ENCODE measurements around the gene PYURF. TPM values are rescaled to one million over a fixed set of nuclear protein-coding genes. Genes with fewer than 3 reads are reported as not detected.
"Not testable (repeated sequence)": the region's sequence is repeated elsewhere in the genome, so short reads cannot be mapped to it uniquely, and the experiment has no call there.

The PYURF gene
- 69.7 TPM for polyA plus RNA-seq (2013, experiment 1 of 2)
- polyA plus RNA-seq (2013, experiment 2 of 2), result 77.7 TPM

- Histone ChIP-seq H3K4me3 (ENCODE audit: extremely low read depth, insufficient read depth, low read length, poor library complexity, severe bottlenecking) (peak within 1 kb of the TSS; percentile 97), H3K9me3 (ENCODE audit: control insufficient read depth, low read length) (no peaks in the 10 kb centered on the region), H3K36me3 (ENCODE audit: control insufficient read depth, insufficient read depth, low read length) (peaks cover 19% of the 10 kb centered on the region), H3K27ac (ENCODE audit: low read depth, low read length, severe bottlenecking) (peak within 1 kb of the TSS; percentile 81), H3K4me1 (ENCODE audit: control insufficient read depth, insufficient read depth, low read length, poor library complexity, severe bottlenecking) (no peaks in the 10 kb centered on the region)
- 0% methylated on average over 46 to 62 of the region's 68 CpGs for WGBS, 2 experiments (ENCODE audit: insufficient coverage in 2 of 2)
These were observed at the start of gene PYURF for GRCh38 chr4:88523325-88524129. TSS of gene PYURF (minus strand) at chr4:88523776. CDS start at chr4:88523700, 76 bp downstream.

GRCh38 chr4:88570001-88570400 lies 46.4 kb upstream of the PYURF start:
- H3K4me3 ChIP-seq (ENCODE audit: extremely low read depth, insufficient read depth, low read length, poor library complexity, severe bottlenecking), result no peak overlapping the region
- H3K4me1 ChIP-seq (ENCODE audit: control insufficient read depth, insufficient read depth, low read length, poor library complexity, severe bottlenecking), result no peaks in the 10 kb centered on the region
- no peaks in the 10 kb centered on the region for H3K36me3 ChIP-seq (ENCODE audit: control insufficient read depth, insufficient read depth, low read length)
- H3K9me3 ChIP-seq (ENCODE audit: control insufficient read depth, low read length), result no peaks in the 10 kb centered on the region
- no peak overlapping the region for H3K27ac ChIP-seq (ENCODE audit: low read depth, low read length, severe bottlenecking)

- no peak overlapping the region for H3K27ac ChIP-seq (ENCODE audit: low read depth, low read length, severe bottlenecking)
- no CpG with 5 or more reads among the region's 1 CpG for WGBS, 2 experiments (ENCODE audit: insufficient coverage in 2 of 2)
- no peaks in the 10 kb centered on the region for H3K4me1 ChIP-seq (ENCODE audit: control insufficient read depth, insufficient read depth, low read length, poor library complexity, severe bottlenecking)
- no peak overlapping the region for H3K4me3 ChIP-seq (ENCODE audit: extremely low read depth, insufficient read depth, low read length, poor library complexity, severe bottlenecking)
- H3K36me3 ChIP-seq (ENCODE audit: control insufficient read depth, insufficient read depth, low read length), result no peaks in the 10 kb centered on the region
- H3K9me3 ChIP-seq (ENCODE audit: control insufficient read depth, low read length), result no peaks in the 10 kb centered on the region
These were observed 44.0 kb upstream of the PYURF start for GRCh38 chr4:88567591-88567990.

DNA sequence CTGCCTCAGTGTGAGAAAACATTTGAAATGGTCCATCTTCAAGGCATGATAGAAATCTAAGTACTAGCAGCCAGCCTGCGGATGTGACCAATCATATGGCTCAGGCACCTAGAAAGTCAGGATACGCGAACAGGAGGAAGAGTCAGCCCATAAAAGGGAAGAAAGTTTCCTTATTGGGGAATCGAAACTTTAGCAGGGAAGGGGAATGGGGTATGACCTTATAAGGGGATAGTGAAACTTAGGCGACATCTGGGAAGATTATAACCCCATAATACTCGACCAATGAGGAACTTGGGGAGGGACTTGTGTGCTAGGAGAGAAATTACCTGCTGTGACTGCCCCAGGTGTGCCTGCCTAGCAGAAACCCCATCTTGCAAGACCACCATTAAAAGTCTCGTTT lies 26.2 kb upstream of the PYURF start:
- Histone ChIP-seq H3K4me3 (ENCODE audit: extremely low read depth, insufficient read depth, low read length, poor library complexity, severe bottlenecking) (no peak overlapping the region), H3K27ac (ENCODE audit: low read depth, low read length, severe bottlenecking) (no peak overlapping the region), H3K4me1 (ENCODE audit: control insufficient read depth, insufficient read depth, low read length, poor library complexity, severe bottlenecking) (no peaks in the 10 kb centered on the region), H3K36me3 (ENCODE audit: control insufficient read depth, insufficient read depth, low read length) (no peaks in the 10 kb centered on the region), H3K9me3 (ENCODE audit: control insufficient read depth, low read length) (no peaks in the 10 kb centered on the region)
- 94 to 97% methylated on average over 3 to 5 of the region's 7 CpGs for WGBS, 2 experiments (ENCODE audit: insufficient coverage in 2 of 2)

DNA sequence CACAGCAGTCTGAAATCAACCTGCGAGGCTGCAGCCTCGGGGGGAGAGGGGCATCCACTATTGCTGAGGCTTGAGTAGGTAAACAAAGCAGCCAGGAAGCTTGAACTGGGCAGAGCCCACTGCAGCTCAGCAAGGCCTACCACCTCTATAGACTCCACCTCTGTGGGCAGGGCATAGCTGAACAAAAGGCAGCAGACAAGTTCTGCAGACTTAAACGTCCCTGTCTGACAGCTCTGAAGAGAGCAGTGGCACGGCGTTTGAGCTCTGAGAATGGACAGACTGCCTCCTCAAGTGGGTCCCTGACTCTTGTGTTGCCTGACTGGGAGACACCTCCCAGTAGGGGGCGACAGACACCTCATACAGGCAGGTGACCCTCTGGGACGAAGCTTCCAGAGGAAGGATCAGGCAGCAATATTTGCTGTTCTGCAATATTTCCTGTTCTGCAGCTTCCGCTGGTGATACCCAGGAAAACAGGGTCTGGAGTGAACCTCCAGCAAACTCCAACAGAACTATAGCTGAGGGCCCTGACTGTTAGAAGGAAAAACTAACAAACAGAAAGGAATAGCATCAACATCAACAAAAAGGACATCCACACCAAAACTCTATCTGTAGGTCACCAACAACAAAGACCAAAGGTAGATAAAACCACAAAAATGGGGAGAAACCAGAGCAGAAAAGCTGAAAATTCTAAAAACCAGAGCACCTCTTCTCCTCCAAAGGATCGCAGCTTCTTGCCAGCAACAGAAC lies 15.9 kb upstream of the PYURF start:
- H3K4me3 ChIP-seq (ENCODE audit: extremely low read depth, insufficient read depth, low read length, poor library complexity, severe bottlenecking); H3K27ac ChIP-seq (ENCODE audit: low read depth, low read length, severe bottlenecking); H3K9me3 ChIP-seq (ENCODE audit: control insufficient read depth, low read length); H3K4me1 ChIP-seq (ENCODE audit: control insufficient read depth, insufficient read depth, low read length, poor library complexity, severe bottlenecking); H3K36me3 ChIP-seq (ENCODE audit: control insufficient read depth, insufficient read depth, low read length): not testable (repeated sequence)
- WGBS, 2 experiments (ENCODE audit: insufficient coverage in 2 of 2), result 39 to 57% methylated on average over 7 to 8 of the region's 9 CpGs

- Histone ChIP-seq H3K36me3 (ENCODE audit: control insufficient read depth, insufficient read depth, low read length) (no peaks in the 10 kb centered on the region), H3K27ac (ENCODE audit: low read depth, low read length, severe bottlenecking) (no peak overlapping the region), H3K4me3 (ENCODE audit: extremely low read depth, insufficient read depth, low read length, poor library complexity, severe bottlenecking) (no peak overlapping the region), H3K4me1 (ENCODE audit: control insufficient read depth, insufficient read depth, low read length, poor library complexity, severe bottlenecking) (peaks cover 13% of the 10 kb centered on the region), H3K9me3 (ENCODE audit: control insufficient read depth, low read length) (no peaks in the 10 kb centered on the region)
- WGBS, 2 experiments (ENCODE audit: insufficient coverage in 2 of 2), result 88 to 100% methylated on average over 1 of the region's 1 CpG
These were observed 14.1 kb upstream of the PYURF start for GRCh38 chr4:88537709-88538108.

DNA sequence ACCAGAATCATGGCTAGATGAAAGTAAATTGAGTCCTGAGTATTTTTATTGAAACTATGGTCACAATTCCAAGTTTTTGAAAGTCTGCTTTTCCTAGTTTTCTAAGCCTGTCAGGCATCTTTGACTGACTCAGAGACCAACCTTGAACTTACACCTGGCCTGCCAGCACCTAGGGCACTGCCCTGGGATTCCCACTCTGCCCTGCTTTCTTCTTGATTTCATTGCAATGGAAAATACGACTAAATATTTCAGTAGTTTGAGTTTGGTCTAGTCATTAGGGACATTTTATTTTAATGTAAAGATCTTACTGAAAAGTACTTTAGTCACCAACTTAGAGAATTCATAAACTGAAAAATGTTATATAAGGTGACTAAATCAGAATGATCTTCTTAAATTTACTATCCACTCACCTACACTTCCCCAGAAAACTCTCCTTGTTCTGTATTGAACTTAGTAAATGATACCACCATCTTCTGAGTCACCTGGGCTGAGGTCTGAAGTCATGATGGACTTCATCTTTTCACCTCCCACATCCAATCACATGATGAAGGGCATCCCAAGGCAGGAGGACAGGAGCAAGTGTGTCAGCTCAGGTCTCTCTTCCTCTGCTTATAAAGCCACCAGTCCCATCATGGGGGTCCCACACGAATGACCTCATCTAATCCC lies 11.6 kb upstream of the PYURF start:
- no peak overlapping the region for H3K27ac ChIP-seq (ENCODE audit: low read depth, low read length, severe bottlenecking)
- WGBS, 2 experiments (ENCODE audit: insufficient coverage in 2 of 2), result 100% methylated on average over 1 of the region's 2 CpGs; no CpG with 5 or more reads in 1 of the 2 experiments

GRCh38 chr4:88533937-88534750 lies 10.6 kb upstream of the PYURF start:
- no peaks in the 10 kb centered on the region for H3K9me3 ChIP-seq (ENCODE audit: control insufficient read depth, low read length)
- WGBS, 2 experiments (ENCODE audit: insufficient coverage in 2 of 2), result 18 to 25% methylated on average over 2 of the region's 4 CpGs
- peaks cover 13% of the 10 kb centered on the region for H3K4me1 ChIP-seq (ENCODE audit: control insufficient read depth, insufficient read depth, low read length, poor library complexity, severe bottlenecking)
- H3K36me3 ChIP-seq (ENCODE audit: control insufficient read depth, insufficient read depth, low read length), result no peaks in the 10 kb centered on the region
- H3K4me3 ChIP-seq (ENCODE audit: extremely low read depth, insufficient read depth, low read length, poor library complexity, severe bottlenecking), result no peak overlapping the region
- peak overlapping the region; percentile 23 for H3K27ac ChIP-seq (ENCODE audit: low read depth, low read length, severe bottlenecking)

More for the DNA sequence above, 11.6 kb upstream of the PYURF start:
- peaks cover 13% of the 10 kb centered on the region for H3K4me1 ChIP-seq (ENCODE audit: control insufficient read depth, insufficient read depth, low read length, poor library complexity, severe bottlenecking)
- no peak overlapping the region for H3K4me3 ChIP-seq (ENCODE audit: extremely low read depth, insufficient read depth, low read length, poor library complexity, severe bottlenecking)
- no peaks in the 10 kb centered on the region for H3K36me3 ChIP-seq (ENCODE audit: control insufficient read depth, insufficient read depth, low read length)
- no peaks in the 10 kb centered on the region for H3K9me3 ChIP-seq (ENCODE audit: control insufficient read depth, low read length)

DNA sequence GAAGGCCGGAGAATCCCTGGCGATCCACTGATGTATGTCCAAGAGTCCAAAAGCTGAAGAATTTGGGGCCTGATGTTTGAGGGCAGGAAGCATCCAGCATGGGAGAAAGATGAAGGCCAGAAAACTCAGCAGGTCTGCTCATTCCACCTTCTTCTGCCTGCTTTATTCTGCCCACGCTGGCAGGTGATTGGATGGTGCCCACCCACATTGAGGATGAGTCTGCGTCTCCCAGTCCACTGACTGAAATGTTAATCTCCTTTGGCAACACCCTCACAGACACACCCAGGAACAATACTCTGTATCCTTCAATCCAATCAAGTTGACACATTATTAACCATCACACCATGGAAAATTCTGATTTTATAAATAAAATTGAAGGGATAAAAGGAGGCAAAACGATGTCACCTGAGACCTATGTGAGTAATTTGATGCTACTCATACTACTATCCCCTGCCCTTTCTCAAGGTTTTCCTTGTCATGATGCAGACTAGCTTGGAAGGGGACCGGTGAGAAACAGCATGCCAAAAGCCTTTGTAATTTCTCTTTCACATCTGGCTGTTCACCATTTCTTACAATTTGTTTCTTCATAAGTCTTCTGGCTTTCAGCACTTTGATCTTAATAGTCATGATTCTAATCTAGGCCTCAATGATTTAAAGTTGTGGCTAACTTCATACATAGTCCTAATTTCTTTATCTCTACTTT lies 9.7 kb upstream of the PYURF start:
- no peaks in the 10 kb centered on the region for H3K36me3 ChIP-seq (ENCODE audit: control insufficient read depth, insufficient read depth, low read length)
- no peak overlapping the region for H3K27ac ChIP-seq (ENCODE audit: low read depth, low read length, severe bottlenecking)
- H3K9me3 ChIP-seq (ENCODE audit: control insufficient read depth, low read length), result no peaks in the 10 kb centered on the region
- no peak overlapping the region for H3K4me3 ChIP-seq (ENCODE audit: extremely low read depth, insufficient read depth, low read length, poor library complexity, severe bottlenecking)
- peaks cover 13% of the 10 kb centered on the region for H3K4me1 ChIP-seq (ENCODE audit: control insufficient read depth, insufficient read depth, low read length, poor library complexity, severe bottlenecking)
- 63 to 80% methylated on average over 3 to 4 of the region's 6 CpGs for WGBS, 2 experiments (ENCODE audit: insufficient coverage in 2 of 2)

DNA sequence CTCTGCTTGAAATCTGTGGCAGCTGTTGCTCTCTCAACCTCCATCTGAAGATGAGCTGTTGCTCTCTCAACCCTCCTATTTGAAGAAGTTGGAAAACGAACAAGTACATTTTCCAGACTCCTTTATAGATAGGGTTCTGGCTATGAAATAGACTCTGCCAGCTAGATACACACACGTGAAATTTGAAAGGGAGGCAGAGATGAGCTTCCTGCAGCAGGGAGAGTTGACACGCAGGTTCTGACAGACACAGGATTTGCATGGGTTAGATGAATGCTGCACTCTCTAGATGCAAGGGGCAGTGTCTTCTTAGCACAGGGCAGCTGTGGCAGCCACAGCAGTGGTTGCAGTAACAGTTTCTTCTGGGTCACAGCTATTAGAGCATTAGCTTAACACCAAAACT lies 8.0 kb upstream of the PYURF start:
- Histone ChIP-seq H3K9me3 (ENCODE audit: control insufficient read depth, low read length) (no peaks in the 10 kb centered on the region), H3K4me1 (ENCODE audit: control insufficient read depth, insufficient read depth, low read length, poor library complexity, severe bottlenecking) (peaks cover 13% of the 10 kb centered on the region), H3K4me3 (ENCODE audit: extremely low read depth, insufficient read depth, low read length, poor library complexity, severe bottlenecking) (no peak overlapping the region), H3K36me3 (ENCODE audit: control insufficient read depth, insufficient read depth, low read length) (no peaks in the 10 kb centered on the region), H3K27ac (ENCODE audit: low read depth, low read length, severe bottlenecking) (no peak overlapping the region)
- WGBS, 2 experiments (ENCODE audit: insufficient coverage in 2 of 2), result 53 to 80% methylated on average over 2 of the region's 3 CpGs
